SJSA1 (cell line): ENCODE data around the gene BBX. TPM values are rescaled to one million over a fixed set of nuclear protein-coding genes. Genes with fewer than 3 reads are reported as not detected.
A peak's percentile ranks its signal among the peaks of the same experiment; 100 is the strongest.

Source experiments
- DNase-seq, 2 experiments: peaks; one replicate each; pipeline ENCODE4 v3.0.0-alpha.2; 2015 to 2020; ENCODE audit warnings: low spot score in 2 of 2, low read depth in 1 of 2
- H3K27ac ChIP-seq: fragments of 250-450 bp; sonication (Bioruptor Pico); 2 replicates; pipeline ENCODE4 v1.5.1; 2020; ENCODE audit warnings: mild to moderate bottlenecking, moderate library complexity
- H3K27me3 ChIP-seq: fragments of 250-450 bp; sonication (Bioruptor Pico); replicated peaks from 2 replicates; pipeline ENCODE4 v1.5.1; 2020; ENCODE audit warnings: mild to moderate bottlenecking, moderate library complexity
- H3K36me3 ChIP-seq: fragments of 250-450 bp; sonication (Bioruptor Pico); 2 replicates; pipeline ENCODE4 v1.5.1; 2020; ENCODE audit warnings: mild to moderate bottlenecking
- H3K4me1 ChIP-seq: fragments of 250-450 bp; sonication (Bioruptor Pico); replicated peaks from 2 replicates; pipeline ENCODE4 v1.6.1; 2021; ENCODE audit warnings: mild to moderate bottlenecking
- H3K4me3 ChIP-seq: fragments of 250-450 bp; sonication (Bioruptor Pico); 2 replicates; pipeline ENCODE4 v1.5.1; 2020; ENCODE audit warnings: mild to moderate bottlenecking
- H3K9me3 ChIP-seq: fragments of 250-450 bp; sonication (Bioruptor Pico); replicated peaks from 2 replicates; pipeline ENCODE4 v1.5.1; 2020; ENCODE audit warnings: mild to moderate bottlenecking
- total RNA-seq: library from RNA; depleted of rRNA; stranded (reverse); fragments of >200 nt; shearing (Covaris generic); gene quantifications from 2 replicates; pipeline ENCODE4 v1.2.3, GENCODE V29; 2014

The BBX gene
- total RNA-seq, 1 experiment from 2014 or later, result 42.0 TPM

DNA sequence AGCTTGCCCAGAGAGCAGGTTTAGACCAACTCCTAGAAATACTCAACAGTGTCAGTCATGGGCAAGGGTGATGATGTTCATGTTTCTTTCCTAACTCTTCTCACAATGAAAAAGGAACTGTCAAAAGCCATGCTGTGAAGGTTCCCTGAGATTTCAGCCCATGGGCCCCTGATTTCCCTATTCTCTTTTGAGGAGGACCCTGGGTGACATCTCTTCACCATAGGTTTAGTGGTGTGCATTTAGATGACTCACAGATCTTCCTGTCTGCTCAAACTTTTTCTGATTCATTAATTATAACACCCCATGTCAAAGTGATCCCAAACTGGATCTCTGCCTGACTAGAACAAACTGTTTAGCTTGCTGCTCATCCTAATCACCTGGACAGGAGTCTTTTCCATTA is 108.0 kb downstream of the BBX start:
- H3K36me3 ChIP-seq, result no peaks in the 10 kb centered on the region
- no peak for DNase-seq
- no peak overlapping the region for H3K27ac ChIP-seq

DNA sequence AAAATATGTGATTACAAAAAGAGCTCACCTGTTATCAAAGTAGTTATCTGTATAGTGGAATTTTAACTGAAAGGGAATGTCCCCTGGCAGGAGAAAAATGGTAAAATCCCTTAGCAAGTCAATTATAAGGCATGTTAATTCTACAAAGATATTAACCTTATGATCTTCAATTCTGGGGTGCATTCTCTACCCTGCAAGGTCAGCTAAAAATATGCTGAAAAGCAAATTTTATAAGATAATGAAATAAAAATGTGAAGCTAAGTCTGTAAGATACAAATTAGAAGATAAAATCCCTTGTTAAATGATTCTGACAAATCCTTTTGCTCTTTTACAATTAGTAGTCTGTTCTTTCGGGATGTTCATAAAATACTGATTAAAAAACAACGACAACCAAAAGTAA is 109.8 kb downstream of the BBX start:
- no peaks in the 10 kb centered on the region for H3K27me3 ChIP-seq
- H3K27ac ChIP-seq, result no peak overlapping the region
- no peak overlapping the region for H3K4me3 ChIP-seq
- no peaks in the 10 kb centered on the region for H3K36me3 ChIP-seq
- no peak for DNase-seq
- H3K9me3 ChIP-seq, result no peaks in the 10 kb centered on the region
- H3K4me1 ChIP-seq, result peaks cover 7% of the 10 kb centered on the region

More for the DNA sequence above, 108.0 kb downstream of the BBX start:
- H3K4me3 ChIP-seq, result no peak overlapping the region
- H3K9me3 ChIP-seq, result no peaks in the 10 kb centered on the region
- no peaks in the 10 kb centered on the region for H3K27me3 ChIP-seq
- peaks cover 7% of the 10 kb centered on the region for H3K4me1 ChIP-seq

DNA sequence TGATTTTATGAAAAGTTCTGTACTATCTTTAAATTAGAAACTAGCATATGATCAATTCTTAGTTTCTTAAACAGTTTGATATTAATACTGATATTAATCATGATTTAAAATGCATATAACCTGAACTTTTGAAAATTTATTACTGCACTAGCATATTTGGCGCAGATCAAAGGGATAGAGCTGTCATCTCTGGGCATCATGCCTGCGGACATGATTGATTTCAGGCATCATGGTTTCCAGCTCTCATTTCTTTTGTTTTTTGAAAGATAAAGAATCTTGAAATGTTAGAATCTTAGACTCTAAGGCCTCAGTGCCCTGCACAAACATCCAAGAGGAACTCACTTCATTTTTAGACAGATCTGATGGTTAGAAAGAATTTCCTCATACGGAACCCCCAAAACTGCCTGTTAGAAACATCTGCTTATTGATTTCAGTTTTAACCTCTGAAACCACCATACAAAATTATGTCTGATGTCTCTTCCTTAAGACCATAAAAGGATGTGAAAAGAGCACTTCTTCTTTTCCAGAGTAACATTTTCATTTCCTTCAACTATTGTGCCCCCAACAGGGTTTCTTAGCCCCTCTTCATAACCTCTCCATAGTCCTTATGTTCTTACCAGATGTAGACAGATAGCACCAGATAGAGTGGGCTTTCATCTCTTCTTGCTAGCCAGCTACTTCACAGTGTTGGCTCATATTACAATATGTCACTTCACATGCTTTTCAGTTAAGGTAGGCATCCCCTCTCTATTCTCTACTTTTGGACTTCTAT is 110.8 kb downstream of the BBX start:
- no peak overlapping the region for H3K4me3 ChIP-seq
- no peaks in the 10 kb centered on the region for H3K36me3 ChIP-seq
- peaks cover 7% of the 10 kb centered on the region for H3K4me1 ChIP-seq
- H3K27me3 ChIP-seq, result no peaks in the 10 kb centered on the region
- H3K9me3 ChIP-seq, result no peaks in the 10 kb centered on the region
- DNase-seq, result no peak
- H3K27ac ChIP-seq, result no peak overlapping the region

DNA sequence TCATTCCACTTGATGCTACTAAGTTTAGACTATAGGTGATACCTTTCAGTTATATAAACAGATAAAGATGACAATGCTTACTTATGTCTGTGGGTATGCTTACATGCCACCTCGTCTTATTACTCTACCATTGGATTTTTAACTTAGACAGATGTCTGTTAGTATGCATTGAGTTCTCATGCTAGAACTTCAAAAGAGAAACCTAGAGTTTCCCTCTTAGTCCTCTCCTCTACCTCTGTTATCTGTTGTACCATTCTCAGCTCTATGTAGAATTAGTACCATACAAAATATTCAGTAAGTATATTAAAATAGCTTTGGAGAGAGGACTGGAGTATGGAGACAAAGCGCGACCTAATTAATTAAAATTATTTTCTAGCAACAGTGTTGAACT is 111.3 kb downstream of the BBX start:
- Histone ChIP-seq H3K4me3 (no peak overlapping the region), H3K4me1 (peaks cover 2% of the 10 kb centered on the region; the same call in 1 of the 2 replicates), H3K27ac (no peak overlapping the region), H3K27me3 (no peaks in the 10 kb centered on the region), H3K36me3 (no peaks in the 10 kb centered on the region), H3K9me3 (no peaks in the 10 kb centered on the region)
- no peak for DNase-seq

DNA sequence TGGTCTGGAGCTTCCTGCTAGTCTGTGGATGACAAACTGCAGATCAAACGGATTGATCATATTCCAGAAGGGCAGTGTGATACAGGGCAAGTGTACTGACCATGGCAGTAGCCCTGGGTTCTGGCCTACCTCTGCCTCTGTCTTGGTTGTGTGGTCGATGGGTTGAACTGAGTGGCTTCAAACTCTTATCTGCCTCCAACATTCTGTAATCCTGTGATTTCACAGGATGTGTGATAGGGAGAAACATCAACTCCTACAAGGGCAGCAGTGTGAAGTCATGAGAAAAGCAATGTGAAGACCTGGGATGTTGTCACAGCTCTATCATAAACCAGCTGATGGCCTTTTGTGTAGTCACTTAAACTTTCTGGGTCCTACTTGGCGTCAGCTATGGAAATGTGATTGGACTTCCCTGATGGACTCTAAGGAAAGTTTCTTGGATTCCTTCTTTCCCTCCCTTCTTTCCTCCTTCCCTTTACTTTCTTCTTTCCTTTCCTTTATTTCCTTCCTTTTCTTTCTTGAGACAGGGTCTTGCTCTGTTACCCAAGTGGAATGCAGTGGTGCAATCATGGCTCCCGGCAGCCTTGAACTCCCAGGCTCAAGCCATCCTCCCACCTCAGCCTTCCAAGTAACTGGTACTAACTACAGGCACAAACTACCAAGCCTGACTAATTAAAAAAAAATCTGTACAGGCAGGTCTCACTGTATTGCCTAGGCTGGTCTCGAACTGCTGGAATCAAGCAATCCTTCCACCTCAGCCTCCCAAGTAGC is 114.8 kb downstream of the BBX start:
- Histone ChIP-seq H3K27me3 (no peaks in the 10 kb centered on the region), H3K36me3 (no peaks in the 10 kb centered on the region), H3K27ac (no peak overlapping the region), H3K4me3 (no peak overlapping the region), H3K4me1 (no peaks in the 10 kb centered on the region), H3K9me3 (no peaks in the 10 kb centered on the region)
- no peak for DNase-seq

DNA sequence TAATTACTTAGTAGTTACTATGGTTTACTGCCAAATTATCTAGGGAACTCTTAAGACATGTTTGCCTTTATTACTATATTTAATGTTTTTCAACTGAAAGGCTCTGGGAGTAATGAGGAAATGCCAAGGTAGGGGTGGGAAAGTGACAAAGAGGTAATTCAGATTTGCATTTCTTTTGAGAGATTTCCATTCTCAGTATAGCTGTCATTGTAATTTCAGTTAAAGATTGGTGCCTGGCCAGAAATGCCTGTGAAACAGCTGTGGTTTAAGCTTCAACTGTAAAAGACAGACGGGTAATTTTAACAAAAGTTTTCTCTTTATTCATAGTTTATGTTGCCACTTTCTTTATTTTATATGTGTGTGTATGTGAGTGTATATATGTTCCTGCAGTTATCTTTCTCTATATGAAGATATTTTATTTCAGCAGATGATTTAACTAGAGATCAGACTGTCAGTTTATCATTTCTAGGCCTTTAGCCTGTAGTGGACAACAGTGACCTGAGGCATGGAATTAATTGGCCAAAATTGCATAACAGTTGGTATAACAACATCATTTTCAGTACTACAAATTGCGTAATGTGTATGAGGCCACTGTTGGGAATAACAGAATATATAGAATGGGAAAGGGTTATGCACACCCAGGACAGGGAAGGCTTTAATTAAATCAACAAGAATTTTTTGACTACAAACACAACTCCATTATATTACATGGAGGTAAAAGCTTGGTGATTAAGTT is 119.0 kb downstream of the BBX start:
- Histone ChIP-seq H3K36me3 (no peaks in the 10 kb centered on the region), H3K27me3 (no peaks in the 10 kb centered on the region), H3K4me1 (no peaks in the 10 kb centered on the region), H3K27ac (no peak overlapping the region), H3K4me3 (no peak overlapping the region), H3K9me3 (no peaks in the 10 kb centered on the region)
- no peak for DNase-seq

DNA sequence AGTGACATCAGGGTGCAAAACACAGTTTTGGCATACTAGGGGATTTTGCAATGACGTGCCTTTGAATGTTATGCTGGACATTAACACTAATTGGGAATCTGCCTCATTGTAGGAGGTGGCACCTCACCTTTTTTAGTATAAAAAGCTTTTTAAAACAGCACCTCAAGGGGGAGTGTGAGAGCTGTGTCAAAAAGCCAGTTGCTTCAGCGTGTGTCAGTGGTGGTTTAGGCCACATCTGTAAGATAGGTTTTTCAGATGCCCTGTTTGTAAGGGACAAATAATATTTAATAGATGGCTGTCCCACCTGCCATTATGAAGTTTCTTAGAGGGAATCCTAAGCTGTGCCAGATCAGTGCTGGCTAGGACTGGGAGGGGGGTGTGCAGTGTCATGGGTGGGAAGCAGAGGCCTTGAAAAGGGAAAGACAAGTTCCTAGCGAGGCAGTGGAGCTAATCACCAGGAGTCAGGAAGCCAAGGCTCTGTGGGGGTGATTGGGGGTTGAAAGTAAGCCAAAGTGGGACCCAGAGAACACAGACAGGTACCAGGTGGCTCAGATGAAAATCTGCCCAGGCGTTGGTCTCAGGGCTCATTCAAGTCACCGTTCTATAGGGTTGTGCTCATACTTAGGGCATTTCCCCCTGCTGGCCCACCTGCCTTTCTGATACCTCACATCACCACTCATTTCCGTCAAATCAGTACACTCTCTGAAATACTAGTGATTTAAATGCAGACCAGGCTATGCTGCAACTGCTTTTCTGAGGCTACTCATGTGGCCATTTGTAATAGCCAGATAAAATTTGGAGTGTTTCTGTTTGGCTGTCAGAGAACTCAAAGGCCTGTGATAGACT is 120.5 kb downstream of the BBX start:
- Histone ChIP-seq H3K36me3 (no peaks in the 10 kb centered on the region), H3K27me3 (no peaks in the 10 kb centered on the region), H3K27ac (no peak overlapping the region), H3K4me1 (no peaks in the 10 kb centered on the region), H3K9me3 (no peaks in the 10 kb centered on the region), H3K4me3 (no peak overlapping the region)
- DNase-seq, result no peak

DNA sequence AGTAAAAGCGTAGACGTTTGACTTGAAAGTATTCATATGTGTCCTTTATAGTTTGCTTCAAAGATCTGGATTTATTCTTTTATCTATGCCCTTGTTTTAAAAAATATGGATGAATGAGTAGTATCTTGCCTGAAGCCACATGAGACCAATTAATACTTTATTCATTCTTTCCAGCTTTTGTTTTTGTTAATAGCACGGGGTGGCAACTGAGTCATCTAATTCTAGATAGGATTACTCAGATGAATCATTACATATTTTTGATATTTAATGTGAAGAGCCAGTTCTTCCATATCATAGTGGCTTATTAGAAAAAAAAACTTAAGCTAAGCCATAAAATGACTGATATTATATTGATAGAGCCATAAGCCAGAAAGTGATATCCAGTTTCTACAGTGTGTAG is 121.9 kb downstream of the BBX start:
- Histone ChIP-seq H3K9me3 (no peaks in the 10 kb centered on the region), H3K36me3 (no peaks in the 10 kb centered on the region), H3K27me3 (no peaks in the 10 kb centered on the region), H3K4me3 (no peak overlapping the region), H3K4me1 (no peaks in the 10 kb centered on the region), H3K27ac (no peak overlapping the region)
- DNase-seq, result no peak

DNA sequence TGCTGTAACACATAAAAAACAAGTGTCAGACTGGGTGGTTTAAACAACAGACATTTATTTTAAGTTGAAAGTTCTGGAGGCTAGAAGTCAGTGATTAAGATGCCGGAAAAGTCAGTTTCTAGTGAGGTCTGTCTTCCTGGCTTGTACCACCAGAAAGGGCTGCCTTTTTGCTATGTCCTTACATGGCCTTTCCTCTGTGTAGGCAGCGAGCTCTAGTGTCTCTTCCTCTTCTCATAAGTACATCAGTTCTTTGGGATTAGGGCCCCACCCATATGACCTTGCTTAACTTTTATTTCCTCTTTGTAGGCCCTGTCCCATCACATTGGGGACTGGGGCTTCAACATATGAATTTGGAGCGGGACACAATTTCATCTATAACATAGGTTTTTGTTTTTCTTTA is 128.0 kb downstream of the BBX start:
- no peaks in the 10 kb centered on the region for H3K9me3 ChIP-seq
- H3K4me3 ChIP-seq, result no peak overlapping the region
- H3K27ac ChIP-seq, result no peak overlapping the region
- no peak for DNase-seq
- H3K36me3 ChIP-seq, result no peaks in the 10 kb centered on the region
- no peaks in the 10 kb centered on the region for H3K27me3 ChIP-seq
- H3K4me1 ChIP-seq, result no peaks in the 10 kb centered on the region

DNA sequence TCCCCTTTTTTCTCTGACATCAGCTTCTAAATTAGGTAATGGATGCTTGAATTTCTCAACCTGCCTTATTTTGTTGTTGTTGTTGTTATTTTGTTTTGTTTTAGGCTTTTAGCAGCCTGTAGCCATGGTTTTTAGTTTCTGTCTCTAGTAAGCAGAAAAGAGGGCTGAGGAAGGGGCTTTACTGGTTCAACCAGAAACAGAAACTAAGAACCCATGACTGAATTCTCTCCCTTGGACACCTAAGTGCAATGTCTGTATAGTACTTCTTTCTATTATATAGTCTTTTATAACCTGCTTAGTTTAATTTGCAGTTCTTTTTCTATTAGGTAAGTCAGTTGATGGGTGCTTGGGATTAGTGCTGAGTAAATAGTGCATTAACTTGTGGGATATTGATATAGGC is 129.0 kb downstream of the BBX start:
- Histone ChIP-seq H3K36me3 (no peaks in the 10 kb centered on the region), H3K4me3 (no peak overlapping the region), H3K9me3 (no peaks in the 10 kb centered on the region), H3K27me3 (no peaks in the 10 kb centered on the region), H3K27ac (no peak overlapping the region), H3K4me1 (no peaks in the 10 kb centered on the region)
- no peak for DNase-seq

DNA sequence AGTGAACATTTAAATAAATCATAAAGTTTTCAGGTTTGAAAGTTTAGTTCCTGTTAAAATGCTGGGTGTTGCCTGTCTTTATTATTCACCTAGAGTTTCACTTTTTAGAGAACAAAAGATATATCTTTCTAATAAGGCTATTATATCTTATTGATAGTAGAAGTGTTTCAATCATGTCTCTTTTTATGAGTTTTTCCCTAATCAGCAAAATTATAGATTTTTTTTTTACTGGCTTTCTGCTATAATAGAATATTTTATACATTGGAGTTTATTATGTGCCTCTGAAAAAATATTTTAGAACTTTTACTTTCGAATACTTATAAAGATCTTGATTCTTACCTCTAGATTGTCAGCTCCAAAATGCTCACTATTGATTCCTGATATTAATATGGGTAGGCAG is 131.5 kb downstream of the BBX start:
- Histone ChIP-seq H3K27ac (no peak overlapping the region), H3K27me3 (no peaks in the 10 kb centered on the region), H3K9me3 (no peaks in the 10 kb centered on the region), H3K36me3 (no peaks in the 10 kb centered on the region), H3K4me1 (peaks cover 13% of the 10 kb centered on the region), H3K4me3 (no peak overlapping the region)
- no peak for DNase-seq

DNA sequence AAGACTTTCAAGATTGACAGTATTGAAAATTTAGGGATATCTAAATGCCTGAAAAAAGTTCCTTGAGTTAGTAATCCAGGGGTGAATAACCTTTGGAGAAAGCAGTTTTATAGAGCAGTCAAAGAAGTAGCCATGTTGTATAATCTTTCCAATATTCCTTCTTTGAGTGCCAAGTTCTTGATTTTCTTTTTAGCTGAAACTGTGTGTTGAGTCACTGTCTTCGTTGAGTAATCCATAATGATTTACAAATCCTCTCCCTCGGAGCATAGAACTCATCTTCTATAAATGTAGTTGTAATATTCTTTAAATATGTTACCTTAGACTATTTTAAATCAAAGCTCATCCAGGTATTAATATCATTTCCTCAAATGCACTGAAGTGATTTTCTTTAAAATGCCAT is 135.2 kb downstream of the BBX start:
- Histone ChIP-seq H3K27ac (peak overlapping the region; percentile 10; the same call in 1 of the 2 replicates), H3K4me3 (no peak overlapping the region), H3K9me3 (no peaks in the 10 kb centered on the region), H3K27me3 (no peaks in the 10 kb centered on the region), H3K4me1 (peaks cover 41% of the 10 kb centered on the region), H3K36me3 (no peaks in the 10 kb centered on the region)
- DNase-seq, result no peak

DNA sequence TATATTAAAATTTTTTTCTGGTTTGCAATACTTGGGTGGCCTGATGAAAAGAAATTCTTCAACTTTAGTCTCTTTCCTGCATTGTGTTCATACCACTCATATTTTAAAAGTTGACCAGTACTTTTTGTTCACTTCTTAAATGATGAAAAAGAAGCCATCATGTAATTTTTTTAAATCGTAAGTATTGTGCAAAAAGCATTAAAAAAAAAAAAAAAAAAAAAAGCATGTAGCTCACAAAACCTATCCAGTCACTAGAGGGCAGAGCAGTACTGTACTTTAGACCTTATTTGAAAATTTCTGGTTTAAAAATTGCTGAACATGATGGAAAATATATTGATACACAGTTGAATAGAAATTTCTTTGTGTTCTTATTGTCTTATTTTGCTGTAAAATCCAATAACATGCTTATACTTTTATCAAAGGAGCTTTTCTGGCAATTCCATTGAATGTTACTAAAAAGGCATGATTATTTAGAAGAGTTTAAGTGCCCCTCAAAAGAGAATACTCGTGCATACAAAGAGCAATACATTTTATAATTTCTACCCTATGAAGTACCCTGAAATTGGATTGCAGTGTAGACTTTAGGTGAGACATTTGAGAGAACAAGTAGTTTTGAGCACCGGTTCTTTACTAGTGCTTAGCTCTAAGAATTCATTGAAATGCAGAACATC is 137.7 kb downstream of the BBX start:
- Histone ChIP-seq H3K4me3 (no peak overlapping the region), H3K27me3 (no peaks in the 10 kb centered on the region), H3K9me3 (no peaks in the 10 kb centered on the region), H3K36me3 (no peaks in the 10 kb centered on the region), H3K4me1 (peaks cover 63% of the 10 kb centered on the region), H3K27ac (peak overlapping the region; percentile 83)
- DNase-seq, result peak in 1 of 2 experiments; percentile 72
